Measurements from ENCODE around the gene CHST11.

The CHST11 gene

DNA sequence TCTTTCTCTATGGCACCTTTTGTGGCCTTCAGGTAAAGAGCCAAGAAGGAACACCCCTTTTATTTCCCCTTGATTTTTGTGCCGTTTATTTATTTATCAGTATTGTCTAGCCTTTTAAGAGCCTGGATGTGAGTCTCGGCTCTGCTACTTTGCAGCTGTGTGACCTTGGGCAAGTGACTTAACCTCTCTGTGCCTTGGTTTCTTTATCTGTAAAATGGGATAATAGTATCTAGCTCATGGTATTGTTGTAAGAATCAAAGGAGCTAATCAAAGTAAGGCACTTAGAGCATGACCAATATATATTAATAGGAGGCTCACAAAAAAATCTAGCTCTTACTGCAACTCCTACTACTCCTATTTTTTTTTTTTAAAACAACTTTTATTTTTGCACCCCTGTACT lies 179.7 kb downstream of the CHST11 start:
- TF ChIP-seq, protein P1, sequence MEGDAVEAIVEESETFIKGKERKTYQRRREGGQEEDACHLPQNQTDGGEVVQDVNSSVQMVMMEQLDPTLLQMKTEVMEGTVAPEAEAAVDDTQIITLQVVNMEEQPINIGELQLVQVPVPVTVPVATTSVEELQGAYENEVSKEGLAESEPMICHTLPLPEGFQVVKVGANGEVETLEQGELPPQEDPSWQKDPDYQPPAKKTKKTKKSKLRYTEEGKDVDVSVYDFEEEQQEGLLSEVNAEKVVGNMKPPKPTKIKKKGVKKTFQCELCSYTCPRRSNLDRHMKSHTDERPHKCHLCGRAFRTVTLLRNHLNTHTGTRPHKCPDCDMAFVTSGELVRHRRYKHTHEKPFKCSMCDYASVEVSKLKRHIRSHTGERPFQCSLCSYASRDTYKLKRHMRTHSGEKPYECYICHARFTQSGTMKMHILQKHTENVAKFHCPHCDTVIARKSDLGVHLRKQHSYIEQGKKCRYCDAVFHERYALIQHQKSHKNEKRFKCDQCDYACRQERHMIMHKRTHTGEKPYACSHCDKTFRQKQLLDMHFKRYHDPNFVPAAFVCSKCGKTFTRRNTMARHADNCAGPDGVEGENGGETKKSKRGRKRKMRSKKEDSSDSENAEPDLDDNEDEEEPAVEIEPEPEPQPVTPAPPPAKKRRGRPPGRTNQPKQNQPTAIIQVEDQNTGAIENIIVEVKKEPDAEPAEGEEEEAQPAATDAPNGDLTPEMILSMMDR (IDR thresholded peaks at IDR 0.05; ENCODE audit: borderline replicate concordance, insufficient read depth, low read depth, low read length), result no peak
- H3K4me3 ChIP-seq (ENCODE audit: low read depth, low read length), result no peak overlapping the region

DNA sequence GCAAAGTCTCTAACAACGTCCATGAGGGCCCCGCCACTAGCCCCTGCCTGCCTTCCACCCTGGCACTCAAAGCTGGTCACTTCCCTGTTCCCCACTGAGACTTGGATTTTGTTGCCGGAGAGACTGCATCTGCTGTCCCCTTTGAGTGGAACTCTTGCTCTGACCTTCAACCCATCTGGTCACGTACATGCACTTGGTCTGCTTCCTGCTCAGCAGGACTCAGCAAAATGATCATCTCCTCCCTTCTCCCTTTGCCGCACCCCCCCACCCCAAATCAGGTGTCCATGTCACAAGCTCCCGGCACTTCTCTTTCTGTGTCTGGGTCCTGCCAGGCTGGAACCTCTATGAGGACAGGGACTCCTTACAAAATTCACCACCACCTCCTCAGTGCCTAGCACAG lies 180.9 kb downstream of the CHST11 start:
- TF ChIP-seq, protein P1 (IDR thresholded peaks at IDR 0.05; ENCODE audit: borderline replicate concordance, insufficient read depth, low read depth, low read length), result no peak
- no peak overlapping the region for H3K4me3 ChIP-seq (ENCODE audit: low read depth, low read length)

DNA sequence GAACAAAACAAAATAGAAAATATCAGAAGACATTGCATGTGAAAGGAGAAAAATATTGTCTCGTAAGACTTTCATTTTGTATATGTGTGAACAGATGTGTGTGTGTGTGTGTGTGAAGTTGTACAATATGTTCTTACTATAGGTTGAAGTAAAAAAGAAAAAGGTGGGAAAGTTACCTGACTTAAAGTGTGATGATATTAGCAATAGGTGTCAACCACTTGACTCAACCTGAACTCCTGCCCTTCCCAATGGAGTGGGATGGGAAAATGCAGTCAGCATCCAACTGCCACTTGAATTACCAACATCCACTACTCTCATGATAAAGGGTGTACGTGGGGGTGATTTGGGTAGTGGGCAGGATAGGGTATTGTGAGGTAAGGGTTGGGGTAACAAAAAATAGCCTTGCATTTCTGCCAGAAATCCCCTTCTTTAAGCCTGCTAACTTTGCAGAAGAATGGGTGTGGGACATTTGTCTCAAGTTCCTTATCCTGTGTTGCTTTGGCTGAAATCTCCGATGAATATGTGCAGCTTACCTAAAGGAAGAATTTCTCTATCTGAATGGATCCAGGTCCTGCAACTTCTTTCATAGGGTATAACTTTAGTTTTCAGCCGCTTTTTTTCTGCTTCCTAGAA lies 181.6 kb downstream of the CHST11 start:
- TF ChIP-seq, protein P1 (IDR thresholded peaks at IDR 0.05; ENCODE audit: borderline replicate concordance, insufficient read depth, low read depth, low read length), result no peak
- no peak overlapping the region for H3K4me3 ChIP-seq (ENCODE audit: low read depth, low read length)

DNA sequence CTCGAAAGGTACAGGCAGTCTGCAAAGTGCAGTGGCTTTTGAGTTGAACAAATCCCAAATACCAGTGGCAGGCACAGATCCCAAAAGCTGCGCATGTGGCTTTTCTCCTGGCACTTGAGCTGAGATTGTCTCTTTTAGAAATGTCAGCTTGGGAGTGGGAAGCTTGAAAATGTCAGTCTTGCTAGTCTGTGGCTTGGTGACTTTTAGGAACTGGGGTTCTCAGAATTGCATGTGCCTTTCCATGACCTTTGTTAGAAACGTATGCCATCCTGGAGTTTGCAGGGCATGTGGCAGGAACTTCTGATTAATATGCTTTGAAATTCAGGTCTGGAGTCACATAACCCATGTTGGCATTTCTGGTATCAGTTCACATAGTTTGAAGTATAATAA lies 182.1 kb downstream of the CHST11 start:
- no peak overlapping the region for H3K4me3 ChIP-seq (ENCODE audit: low read depth, low read length)
- TF ChIP-seq, protein P1 (IDR thresholded peaks at IDR 0.05; ENCODE audit: borderline replicate concordance, insufficient read depth, low read depth, low read length), result no peak

DNA sequence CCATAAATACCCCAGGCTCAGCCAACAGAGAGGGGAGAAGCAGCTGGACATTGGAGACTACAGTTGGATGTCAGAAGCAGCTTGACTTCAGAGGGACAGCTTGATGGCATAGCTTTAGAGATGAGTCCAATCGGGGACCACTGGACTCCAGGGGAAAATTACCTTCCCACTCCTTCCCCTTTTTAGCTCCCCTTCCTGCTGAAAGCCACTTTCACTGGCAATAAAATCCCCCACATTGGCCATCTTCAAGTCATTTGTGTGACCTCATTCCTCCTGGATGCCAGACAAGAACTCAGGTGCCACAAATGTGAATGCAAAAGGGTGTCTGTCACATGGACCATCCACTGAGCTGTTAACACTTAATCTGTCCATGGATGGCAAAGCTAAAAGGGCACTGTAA lies 184.2 kb downstream of the CHST11 start:
- TF ChIP-seq, protein P1 (IDR thresholded peaks at IDR 0.05; ENCODE audit: borderline replicate concordance, insufficient read depth, low read depth, low read length), result no peak
- H3K4me3 ChIP-seq (ENCODE audit: low read depth, low read length), result no peak overlapping the region

DNA sequence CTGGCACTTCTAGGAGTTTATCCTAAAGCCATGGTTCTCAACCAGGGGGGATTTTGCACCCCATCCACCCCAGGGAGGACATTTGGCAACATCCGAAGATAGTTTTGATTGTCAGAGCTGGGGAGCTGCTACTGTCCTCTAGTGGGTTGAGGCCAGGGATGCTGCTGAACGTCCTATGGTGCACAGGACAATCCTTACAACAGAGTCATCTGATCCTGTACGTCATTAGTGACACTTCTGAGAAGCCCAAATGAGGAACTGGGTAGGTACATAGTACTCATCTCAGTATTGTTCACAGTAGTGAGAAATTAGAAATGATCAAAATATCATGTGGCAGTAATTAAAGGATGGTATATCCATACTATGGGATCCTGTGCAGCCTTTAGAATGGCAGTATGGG lies 185.1 kb downstream of the CHST11 start:
- TF ChIP-seq, protein P1 (IDR thresholded peaks at IDR 0.05; ENCODE audit: borderline replicate concordance, insufficient read depth, low read depth, low read length), result peak; percentile 56; the same call in 1 of the 2 replicates
- no peak overlapping the region for H3K4me3 ChIP-seq (ENCODE audit: low read depth, low read length)

DNA sequence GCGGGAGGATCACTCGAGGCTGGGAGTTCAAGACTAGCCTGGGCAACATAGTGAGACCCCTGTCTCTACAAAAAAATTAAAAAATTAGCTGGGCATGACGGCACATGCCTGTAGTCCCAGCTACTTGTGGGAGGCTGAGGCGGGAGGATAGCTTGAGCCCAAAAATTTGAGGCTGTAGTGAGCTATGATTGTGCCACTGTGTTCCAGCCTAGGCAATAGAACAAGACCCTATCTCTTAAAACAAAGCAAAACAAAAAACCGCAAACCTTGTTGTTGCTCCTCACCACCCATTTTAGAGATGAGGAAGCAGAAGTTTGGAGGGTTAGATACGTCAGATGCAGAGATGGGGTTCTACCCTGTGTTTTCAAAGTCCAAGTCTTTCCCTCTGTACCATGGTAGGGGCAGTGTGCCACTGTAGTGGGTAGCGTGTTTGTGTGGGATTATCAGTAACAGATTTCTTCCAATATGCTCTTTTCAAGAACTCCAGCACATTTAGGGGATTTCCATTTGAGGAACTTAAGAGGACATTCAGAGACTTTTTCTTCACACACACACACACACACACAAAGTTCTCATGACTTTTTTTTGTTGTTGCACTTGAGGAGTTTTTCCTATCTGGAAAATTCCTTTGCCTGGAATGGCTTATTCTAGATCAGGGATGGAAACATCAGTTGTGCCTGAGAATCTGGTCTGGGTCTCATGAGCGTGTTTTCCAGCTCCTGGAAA lies 186.5 kb downstream of the CHST11 start:
- no peak overlapping the region for H3K4me3 ChIP-seq (ENCODE audit: low read depth, low read length)
- TF ChIP-seq, protein P1 (IDR thresholded peaks at IDR 0.05; ENCODE audit: borderline replicate concordance, insufficient read depth, low read depth, low read length), result no peak
